AG10803 (cell line): ENCODE data around the gene NYAP1.
"Not testable (repeated sequence)": the region's sequence is repeated elsewhere in the genome, so short reads cannot be mapped to it uniquely, and the experiment has no call there.

Source experiments
- DNase-seq: peaks from one replicate; pipeline ENCODE4 v3.0.0; 2010; ENCODE audit warnings: low read depth
- H3K4me3 ChIP-seq: 2 replicates; pipeline ENCODE4 v1.5.1; 2011; ENCODE audit warnings: mild to moderate bottlenecking, low read length, control low read depth
- TF ChIP-seq, protein P1 (sequence below): conservative IDR thresholded peaks from 2 replicates; pipeline ENCODE4 v1.5.1; 2011; ENCODE audit warnings: mild to moderate bottlenecking, low read length, control low read depth, inconsistent platforms

Gene NYAP1

DNA sequence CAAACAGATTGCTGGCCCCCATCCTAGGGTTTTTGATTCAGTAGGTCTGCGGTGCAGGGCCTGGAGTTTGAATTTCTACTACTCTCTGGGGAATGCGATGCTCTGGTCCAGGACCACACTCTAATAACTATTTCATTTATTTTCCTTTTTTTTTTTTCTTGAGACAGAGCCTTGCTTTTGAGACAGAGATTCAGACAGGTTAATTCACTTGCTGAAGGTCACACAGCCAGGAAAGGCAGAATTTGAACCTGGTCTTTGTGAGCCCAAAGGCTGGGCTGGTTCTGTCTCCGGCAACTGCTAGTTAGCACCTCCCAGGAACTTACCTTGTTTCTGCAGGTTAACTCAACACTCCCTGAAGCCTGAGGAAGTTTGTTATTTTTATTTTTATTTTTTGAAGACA is 31.2 kb upstream of the NYAP1 start:
- TF ChIP-seq, protein P1, sequence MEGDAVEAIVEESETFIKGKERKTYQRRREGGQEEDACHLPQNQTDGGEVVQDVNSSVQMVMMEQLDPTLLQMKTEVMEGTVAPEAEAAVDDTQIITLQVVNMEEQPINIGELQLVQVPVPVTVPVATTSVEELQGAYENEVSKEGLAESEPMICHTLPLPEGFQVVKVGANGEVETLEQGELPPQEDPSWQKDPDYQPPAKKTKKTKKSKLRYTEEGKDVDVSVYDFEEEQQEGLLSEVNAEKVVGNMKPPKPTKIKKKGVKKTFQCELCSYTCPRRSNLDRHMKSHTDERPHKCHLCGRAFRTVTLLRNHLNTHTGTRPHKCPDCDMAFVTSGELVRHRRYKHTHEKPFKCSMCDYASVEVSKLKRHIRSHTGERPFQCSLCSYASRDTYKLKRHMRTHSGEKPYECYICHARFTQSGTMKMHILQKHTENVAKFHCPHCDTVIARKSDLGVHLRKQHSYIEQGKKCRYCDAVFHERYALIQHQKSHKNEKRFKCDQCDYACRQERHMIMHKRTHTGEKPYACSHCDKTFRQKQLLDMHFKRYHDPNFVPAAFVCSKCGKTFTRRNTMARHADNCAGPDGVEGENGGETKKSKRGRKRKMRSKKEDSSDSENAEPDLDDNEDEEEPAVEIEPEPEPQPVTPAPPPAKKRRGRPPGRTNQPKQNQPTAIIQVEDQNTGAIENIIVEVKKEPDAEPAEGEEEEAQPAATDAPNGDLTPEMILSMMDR, result no peak
- DNase-seq, result no peak
- no peak overlapping the region for H3K4me3 ChIP-seq

DNA sequence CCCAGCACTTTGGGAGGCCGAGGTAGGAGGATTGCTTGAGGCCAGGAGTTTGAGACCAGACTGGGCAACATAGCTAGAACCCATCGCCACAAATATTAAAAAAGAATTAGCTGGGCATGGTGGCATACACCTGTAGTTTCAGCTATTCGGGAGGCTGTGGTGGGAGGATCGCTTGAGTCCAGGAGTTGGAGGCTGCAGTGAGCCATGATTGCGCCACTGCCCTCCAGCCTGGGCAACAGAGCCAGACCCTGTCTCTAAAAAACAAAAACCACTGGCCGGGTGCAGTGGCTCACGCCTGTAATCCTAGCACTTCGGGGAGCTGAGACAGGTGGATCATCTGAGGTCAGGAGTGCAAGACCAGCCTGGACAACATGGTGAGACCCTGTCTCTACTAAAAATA is 29.9 kb upstream of the NYAP1 start:
- DNase-seq, H3K4me3 ChIP-seq: not testable (repeated sequence)

DNA sequence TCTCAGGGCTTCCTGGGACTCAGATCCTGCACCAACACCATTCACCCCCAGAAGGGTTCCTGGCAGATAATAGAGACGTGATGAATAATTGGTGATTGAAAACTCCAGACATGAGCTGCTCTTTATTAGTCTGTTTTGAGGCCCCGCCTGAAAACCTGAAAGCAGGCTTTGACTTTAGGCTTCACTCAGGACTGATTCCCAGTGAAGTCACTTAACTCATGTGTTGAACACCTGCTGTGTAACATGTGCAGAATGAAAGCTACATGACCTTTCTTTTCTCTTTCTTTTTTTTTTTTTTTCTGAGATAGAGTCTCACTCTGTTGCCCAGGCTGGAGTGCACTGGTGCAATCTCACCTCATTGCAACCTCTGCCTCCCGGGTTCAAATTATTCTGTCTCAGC is 28.5 kb upstream of the NYAP1 start:
- no peak overlapping the region for H3K4me3 ChIP-seq
- TF ChIP-seq, protein P1, result no peak
- DNase-seq, result no peak

DNA sequence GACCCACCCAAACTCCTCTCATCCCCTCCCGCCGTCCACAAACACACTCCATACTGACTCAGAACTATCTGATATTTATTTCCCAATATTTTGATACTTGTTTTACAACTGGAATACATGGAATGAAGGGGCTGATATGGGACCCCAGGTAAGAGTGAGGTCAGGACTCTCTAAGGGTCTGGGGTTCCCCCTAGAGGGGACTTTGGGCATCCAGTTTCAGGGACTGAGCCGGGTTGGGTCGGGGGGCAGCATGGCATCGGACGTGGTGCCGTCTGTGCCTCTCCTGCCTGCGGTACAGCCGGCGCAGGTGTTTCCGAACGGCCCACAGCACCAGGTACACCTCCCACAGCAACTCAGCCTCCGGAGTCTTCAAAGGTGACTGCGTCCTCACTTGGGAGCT is 27.2 kb upstream of the NYAP1 start:
- TF ChIP-seq, protein P1, result no peak
- no peak for DNase-seq
- no peak overlapping the region for H3K4me3 ChIP-seq

DNA sequence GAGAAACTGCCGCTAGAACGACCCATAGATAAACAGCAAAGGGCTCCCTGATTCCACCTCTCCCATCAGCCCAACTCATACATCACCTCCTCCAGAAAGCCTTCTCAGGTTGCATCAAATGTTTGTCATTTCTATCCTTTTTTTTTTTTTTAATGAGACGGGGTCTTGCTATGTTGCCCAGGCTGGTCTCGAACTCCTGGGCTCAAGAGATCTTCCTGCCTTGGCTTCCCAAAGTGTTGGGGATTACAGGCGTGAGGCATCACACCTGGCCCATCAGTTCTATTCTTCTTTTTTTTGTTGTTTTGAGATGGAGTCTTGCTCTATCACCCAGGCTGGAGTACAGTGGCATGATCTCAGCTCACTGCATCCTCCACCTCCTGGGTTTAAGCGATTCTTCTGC is 26.7 kb upstream of the NYAP1 start:
- TF ChIP-seq, protein P1, result no peak
- no peak for DNase-seq
- no peak overlapping the region for H3K4me3 ChIP-seq

DNA sequence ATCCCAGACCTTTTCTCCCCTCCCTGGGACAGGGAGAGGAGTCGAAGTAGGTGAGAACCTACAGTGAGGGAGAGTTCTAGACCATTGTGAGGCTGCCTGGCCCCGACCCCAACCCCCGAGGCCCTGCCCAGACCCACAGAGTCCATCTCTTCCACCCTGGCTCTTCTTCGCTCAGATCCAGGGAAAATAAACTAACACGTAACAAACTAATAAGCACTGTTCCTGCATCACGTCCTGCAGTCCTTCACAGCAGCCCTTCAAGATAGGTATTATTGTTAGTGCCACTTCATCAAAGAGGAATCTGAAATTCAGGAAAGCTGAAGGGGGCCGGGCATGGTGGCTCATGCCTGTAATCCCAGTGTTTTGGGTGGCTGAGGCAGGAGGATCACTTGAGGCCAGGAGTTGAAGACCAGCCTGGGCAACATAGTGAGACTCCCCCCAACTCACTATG is 19.5 kb upstream of the NYAP1 start, which contains the start of gene SPACDR:
SPACDR (minus strand) TSS at position 51 of the 451 bp plus-strand sequence. CDS start 235 bp downstream, outside the sequence.
- DNase-seq, result no peak
- no peak within 1 kb of the TSS for H3K4me3 ChIP-seq
- TF ChIP-seq, protein P1, result no peak

DNA sequence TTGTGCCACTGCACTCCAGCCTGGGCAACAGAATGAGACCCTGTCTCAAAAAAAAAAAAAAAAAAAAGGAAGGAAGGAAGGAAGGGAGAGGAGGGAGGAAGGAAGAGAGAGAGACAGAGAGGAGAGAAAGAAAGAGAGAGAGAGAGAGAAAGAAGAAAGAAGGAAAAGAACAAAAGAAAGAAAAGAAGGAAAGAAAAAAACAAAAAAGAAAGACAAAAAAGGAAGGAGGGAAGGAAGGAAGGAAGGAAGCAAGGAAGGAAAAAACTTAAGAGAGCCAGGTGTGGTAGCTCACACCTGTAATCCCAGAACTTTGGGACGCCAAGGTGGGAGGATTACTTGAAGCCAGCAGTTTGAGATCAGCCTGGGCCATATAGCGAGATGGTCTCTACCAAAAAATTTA is 18.9 kb upstream of the NYAP1 start:
- TF ChIP-seq, protein P1, result no peak
- no peak overlapping the region for H3K4me3 ChIP-seq
- DNase-seq, result no peak

DNA sequence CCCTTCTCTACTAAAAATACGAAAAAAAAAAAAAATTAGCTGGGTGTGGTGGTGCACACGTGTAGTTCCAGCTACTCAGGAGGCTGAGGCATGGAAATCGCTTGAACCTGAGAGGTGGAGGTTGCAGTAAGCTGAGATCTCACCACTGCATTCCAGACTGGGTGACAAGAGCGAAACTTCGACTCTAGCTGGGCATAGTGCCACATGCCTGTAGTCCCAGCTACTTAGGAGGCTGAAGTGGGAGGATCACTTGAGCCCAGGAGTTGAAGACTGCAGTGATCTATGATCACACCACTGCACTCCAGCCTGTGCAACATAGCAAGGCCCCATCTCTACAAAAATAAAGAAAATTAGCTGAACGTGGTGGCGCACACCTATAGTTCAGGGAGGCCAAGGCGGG is 18.4 kb upstream of the NYAP1 start:
- peak; percentile 33 for DNase-seq
- no peak overlapping the region for H3K4me3 ChIP-seq
- TF ChIP-seq, protein P1, result no peak
